Esophagus (tissue), 2 donors: ENCODE results near the gene DAGLB. TPM values are rescaled to one million over a fixed set of nuclear protein-coding genes. Genes with fewer than 3 reads are reported as not detected.

Source experiments
- H3K27ac ChIP-seq, 2 donors: one replicate each; pipeline ENCODE4 v1.5.1; 2013; ENCODE audit warnings: low read depth in 2 of 2, mild to moderate bottlenecking in 2 of 2, inconsistent platforms in 1 of 2, low read length in 1 of 2, moderate library complexity in 1 of 2
- H3K27me3 ChIP-seq, 2 donors: one replicate each; pipeline ENCODE4 v1.6.1; 2013; ENCODE audit warnings: low read length in 2 of 2, control low read depth in 1 of 2, mild to moderate bottlenecking in 1 of 2; ENCODE audit not compliant: insufficient read depth in 2 of 2, control insufficient read depth in 1 of 2
- H3K36me3 ChIP-seq, 2 donors: one replicate each; pipeline ENCODE4 v1.6.1; 2013; ENCODE audit warnings: low read length in 1 of 2; ENCODE audit not compliant: control insufficient read depth in 2 of 2, insufficient read depth in 2 of 2
- H3K4me1 ChIP-seq, 2 donors: one replicate each; pipeline ENCODE4 v1.6.1; 2013; ENCODE audit warnings: low read length in 1 of 2; ENCODE audit not compliant: control insufficient read depth in 2 of 2, insufficient read depth in 2 of 2
- H3K4me3 ChIP-seq, 2 donors: one replicate each; pipeline ENCODE4 v1.5.1; 2013; ENCODE audit warnings: low read length in 2 of 2, mild to moderate bottlenecking in 2 of 2, low read depth in 1 of 2, moderate library complexity in 1 of 2
- H3K9me3 ChIP-seq, 2 donors: one replicate each; pipeline ENCODE4 v1.6.1; 2013; ENCODE audit warnings: mild to moderate bottlenecking in 2 of 2, low read depth in 1 of 2, low read length in 1 of 2, moderate library complexity in 1 of 2; ENCODE audit not compliant: control insufficient read depth in 2 of 2, insufficient read depth in 1 of 2
- WGBS, 2 donors: extraction: QIAGEN DNeasy Blood & Tissue Kit; methylation state at CpG; one replicate each; pipeline ENCODE4 v1.1.7; 2013; 5-methylcytosine and 5-hydroxymethylcytosine counted together
- polyA plus RNA-seq, 2 donors: library from polyadenylated mRNA; stranded (reverse); fragments of 200-250 nt; gene quantifications; one replicate each; pipeline ENCODE4 v1.2.3, GENCODE V29; 2013
- donor health status: healthy with polysubstance abuse.
- donor health status: Bipolar disorder and iron deficiency.

DAGLB gene
- polyA plus RNA-seq, result 1 to 10 TPM; 8.4 to 9.2 TPM

GRCh38 chr7:6447581-6448199 is at the start of gene DAGLB:
Gene DAGLB (minus strand): TSS chr7:6447954. CDS start chr7:6447842, 112 bp downstream.
- no peaks in the 10 kb centered on the region for H3K9me3 ChIP-seq
- peak within 1 kb of the TSS; percentile 72 to 92 for H3K4me3 ChIP-seq
- 0% methylated on average over 52 to 61 of the region's 61 CpGs for WGBS, 2 donors
- peak within 1 kb of the TSS; percentile 74 to 97 for H3K27ac ChIP-seq
- H3K36me3 ChIP-seq, result peaks cover 4 to 6% of the 10 kb centered on the region in 2 donors
- H3K4me1 ChIP-seq, result no peaks in the 10 kb centered on the region
- no peaks in the 10 kb centered on the region for H3K27me3 ChIP-seq

- H3K4me1 ChIP-seq, result peaks cover 0 to 6% of the 10 kb centered on the region in 2 donors
- H3K4me3 ChIP-seq, result no peak overlapping the region
- no peaks in the 10 kb centered on the region for H3K27me3 ChIP-seq
- no peak overlapping the region for H3K27ac ChIP-seq
- H3K36me3 ChIP-seq, result no peaks in the 10 kb centered on the region
- 93 to 97% methylated on average over 12 to 14 of the region's 14 CpGs for WGBS, 2 donors
- no peaks in the 10 kb centered on the region for H3K9me3 ChIP-seq
Observed at GRCh38 chr7:6497637-6497905, 49.8 kb upstream of the DAGLB start.

GRCh38 chr7:6496842-6497636 is 49.3 kb upstream of the DAGLB start:
- no peaks in the 10 kb centered on the region for H3K36me3 ChIP-seq
- no peaks in the 10 kb centered on the region for H3K27me3 ChIP-seq
- peaks cover 0 to 6% of the 10 kb centered on the region in 2 donors for H3K4me1 ChIP-seq
- H3K27ac ChIP-seq, result no peak overlapping the region
- 69 to 80% methylated on average over 18 to 19 of the region's 19 CpGs for WGBS, 2 donors
- no peaks in the 10 kb centered on the region for H3K9me3 ChIP-seq
- no peak overlapping the region for H3K4me3 ChIP-seq

DNA sequence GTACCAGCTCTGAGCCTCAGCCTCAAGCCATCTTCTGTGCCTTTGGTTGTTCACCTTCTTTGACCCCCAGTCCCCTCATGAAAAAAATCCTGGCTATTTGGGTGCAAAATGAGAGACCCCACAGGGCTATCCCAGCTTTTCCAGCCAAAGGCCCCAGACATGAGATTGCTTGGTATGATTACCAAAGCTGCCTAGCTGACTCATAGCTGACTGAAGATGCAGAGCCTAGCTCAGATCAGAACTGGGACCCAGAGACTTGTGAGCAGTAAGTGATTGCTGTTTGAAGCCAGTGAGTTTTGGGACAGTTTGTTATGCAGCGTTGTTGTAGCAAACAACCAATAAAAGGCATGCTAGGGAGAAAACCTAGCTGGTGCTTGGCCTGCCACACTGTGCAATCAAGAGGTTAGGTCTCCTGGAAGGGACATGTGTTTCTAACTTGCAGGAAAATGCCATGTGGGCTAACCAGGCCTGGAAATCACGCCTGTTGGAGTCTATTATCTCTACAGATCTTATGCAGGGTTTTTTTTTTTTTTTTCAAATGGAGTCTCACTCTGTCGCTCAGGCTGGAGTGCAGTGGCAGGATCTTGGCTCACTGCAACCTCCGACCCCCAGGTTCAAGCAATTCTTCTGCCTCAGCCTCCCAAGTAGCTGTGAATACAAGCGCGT is 48.0 kb upstream of the DAGLB start:
- 90 to 92% methylated on average over 6 of the region's 6 CpGs for WGBS, 2 donors
- no peak overlapping the region for H3K27ac ChIP-seq

DNA sequence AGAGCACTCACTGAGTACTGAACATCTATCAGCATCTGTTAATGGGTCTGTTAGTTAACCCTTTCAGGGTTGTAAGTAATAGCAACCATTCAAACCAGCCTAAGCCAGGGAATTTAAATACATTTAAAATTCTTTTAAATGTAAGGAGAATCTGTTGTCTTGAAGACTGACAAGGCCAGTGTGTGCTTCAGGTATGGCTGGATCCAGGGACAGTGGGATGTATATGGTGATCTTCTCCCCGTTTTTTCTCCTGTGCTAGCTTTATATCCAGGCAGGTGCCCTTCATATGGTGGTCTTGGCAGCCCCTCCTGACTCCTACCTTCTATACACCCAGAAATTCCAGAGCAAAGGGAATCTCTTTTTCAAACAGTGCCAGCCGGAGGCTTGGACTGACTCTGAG is 46.6 kb upstream of the DAGLB start:
- Histone ChIP-seq H3K36me3 (no peaks in the 10 kb centered on the region), H3K27ac (no peak overlapping the region), H3K27me3 (peaks cover 0 to 2% of the 10 kb centered on the region in 2 donors), H3K9me3 (peaks cover 0 to 4% of the 10 kb centered on the region in 2 donors), H3K4me1 (peaks cover 0 to 6% of the 10 kb centered on the region in 2 donors), H3K4me3 (no peak overlapping the region)
- 86 to 90% methylated on average over 2 of the region's 2 CpGs for WGBS, 2 donors

More for the DNA sequence above, 48.0 kb upstream of the DAGLB start:
- Histone ChIP-seq H3K27me3 (no peaks in the 10 kb centered on the region), H3K4me1 (peaks cover 0 to 6% of the 10 kb centered on the region in 2 donors), H3K9me3 (no peaks in the 10 kb centered on the region), H3K36me3 (no peaks in the 10 kb centered on the region), H3K4me3 (no peak overlapping the region)

- WGBS, 2 donors, result 86 to 88% methylated on average over 10 of the region's 10 CpGs
- Histone ChIP-seq H3K4me3 (no peak overlapping the region), H3K27me3 (peaks cover 0 to 2% of the 10 kb centered on the region in 2 donors), H3K4me1 (no peaks in the 10 kb centered on the region), H3K9me3 (peaks cover 0 to 4% of the 10 kb centered on the region in 2 donors), H3K36me3 (no peaks in the 10 kb centered on the region), H3K27ac (no peak overlapping the region)
Observed at GRCh38 chr7:6491194-6491593, 43.4 kb upstream of the DAGLB start.

DNA sequence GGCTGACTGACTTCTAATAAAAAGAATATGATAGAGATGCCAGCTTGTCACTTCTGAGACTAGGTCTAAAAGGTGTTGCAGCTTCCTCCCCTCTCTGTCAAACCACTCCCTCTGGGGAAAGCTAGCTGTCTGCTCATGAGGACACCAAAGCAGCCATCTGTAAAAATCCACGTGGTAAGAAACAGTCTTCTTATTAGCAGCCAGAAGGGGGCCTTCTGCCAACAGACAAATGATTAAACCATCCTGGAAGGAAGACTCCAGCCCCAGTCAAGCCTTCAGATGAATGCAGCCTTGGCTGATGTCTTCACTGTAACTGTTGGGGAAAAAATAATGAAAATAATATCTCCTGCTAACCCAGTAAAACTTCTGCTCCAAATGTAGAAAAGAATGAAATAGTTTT is 41.9 kb upstream of the DAGLB start:
- H3K9me3 ChIP-seq, result peaks cover 0 to 4% of the 10 kb centered on the region in 2 donors
- no peak overlapping the region for H3K27ac ChIP-seq
- WGBS, 2 donors, result 31 to 32% methylated on average over 1 of the region's 1 CpG
- H3K36me3 ChIP-seq, result no peaks in the 10 kb centered on the region
- H3K4me1 ChIP-seq, result no peaks in the 10 kb centered on the region
- peaks cover 0 to 2% of the 10 kb centered on the region in 2 donors for H3K27me3 ChIP-seq
- no peak overlapping the region for H3K4me3 ChIP-seq

GRCh38 chr7:6487184-6487545 is 39.4 kb upstream of the DAGLB start:
- Histone ChIP-seq H3K27ac (no peak overlapping the region), H3K9me3 (peaks cover 0 to 4% of the 10 kb centered on the region in 2 donors), H3K4me1 (peaks cover 0 to 3% of the 10 kb centered on the region in 2 donors), H3K4me3 (no peak overlapping the region), H3K36me3 (no peaks in the 10 kb centered on the region), H3K27me3 (peaks cover 0 to 2% of the 10 kb centered on the region in 2 donors)
- 95% methylated on average over 4 of the region's 4 CpGs for WGBS, 2 donors

DNA sequence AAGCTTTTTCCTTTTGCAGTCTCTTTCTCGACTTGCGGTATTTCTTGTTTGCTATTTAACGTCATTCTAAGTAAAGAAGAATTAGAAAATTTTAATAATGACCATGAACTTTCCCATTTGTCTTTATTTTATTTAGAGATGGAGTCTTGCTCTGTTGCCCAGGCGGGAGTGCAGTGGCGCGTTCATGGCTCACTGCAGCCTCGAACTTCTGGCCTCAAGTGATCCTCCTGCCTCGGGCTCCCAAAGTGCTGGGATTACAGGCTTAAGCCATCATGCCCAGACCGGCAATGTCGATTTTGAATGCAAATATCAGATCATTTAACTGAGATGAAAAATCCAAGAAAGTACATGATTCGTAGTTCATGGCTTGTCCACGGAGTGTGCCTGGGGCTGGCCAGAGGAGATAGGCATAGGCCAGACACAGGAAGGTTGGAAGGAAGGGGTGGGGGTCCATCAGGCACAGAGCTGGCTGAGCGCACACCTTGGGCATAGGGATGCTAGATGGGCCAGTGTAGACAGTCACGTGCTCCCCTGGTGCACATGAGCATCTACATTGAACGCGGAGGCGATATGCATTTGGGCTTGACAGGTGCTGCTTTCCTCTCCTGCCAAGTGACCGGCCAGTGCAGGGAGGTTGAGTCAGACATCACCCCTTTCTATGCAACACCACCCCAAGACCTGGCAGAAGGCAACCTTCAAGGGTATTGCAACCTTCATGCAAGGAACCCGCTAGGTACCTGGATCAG is 38.9 kb upstream of the DAGLB start:
- H3K36me3 ChIP-seq, result no peaks in the 10 kb centered on the region
- 90 to 91% methylated on average over 19 of the region's 19 CpGs for WGBS, 2 donors
- peaks cover 0 to 4% of the 10 kb centered on the region in 2 donors for H3K9me3 ChIP-seq
- no peak overlapping the region for H3K4me3 ChIP-seq
- H3K27ac ChIP-seq, result no peak overlapping the region
- H3K27me3 ChIP-seq, result peaks cover 0 to 2% of the 10 kb centered on the region in 2 donors
- peaks cover 0 to 3% of the 10 kb centered on the region in 2 donors for H3K4me1 ChIP-seq
